Fibroblast of lung (primary cell): ENCODE results near the gene CPNE4. TPM values are rescaled to one million over a fixed set of nuclear protein-coding genes. Genes with fewer than 3 reads are reported as not detected.

ENCODE experiments used
- DNase-seq, 2 donors: peaks; one replicate each; pipeline versions ENCODE4 v3.0.0 to v3.0.0-alpha.2; 2010; ENCODE audit warnings: low read depth in 2 of 2
- H2AFZ ChIP-seq: 2 replicates; pipeline ENCODE4 v1.5.1; 2012; ENCODE audit warnings: low read length, control low read depth, inconsistent platforms
- H3K27ac ChIP-seq: 2 replicates; pipeline ENCODE4 v1.5.1; 2011; ENCODE audit warnings: low read length, control low read depth; ENCODE audit not compliant: insufficient read depth
- H3K27me3 ChIP-seq: 2 replicates; pipeline ENCODE4 v1.5.1; 2011; ENCODE audit warnings: mild to moderate bottlenecking, low read length; ENCODE audit not compliant: control insufficient read depth, insufficient read depth
- H3K36me3 ChIP-seq: 2 replicates; pipeline ENCODE4 v1.5.1; 2011; ENCODE audit warnings: low read length; ENCODE audit not compliant: control insufficient read depth, insufficient read depth
- H3K4me1 ChIP-seq: 2 replicates; pipeline ENCODE4 v1.5.1; 2011; ENCODE audit warnings: low read length; ENCODE audit not compliant: control insufficient read depth, insufficient read depth; ENCODE audit errors: extremely low read depth
- H3K4me2 ChIP-seq: 2 replicates; pipeline ENCODE4 v1.5.1; 2011; ENCODE audit warnings: low read length, control low read depth; ENCODE audit not compliant: insufficient read depth; ENCODE audit errors: extremely low read depth
- H3K4me3 ChIP-seq, 4 experiments: fragments of 200-600 bp in 1 of 4; sonication (generic) in 1 of 4; replicated peaks in 1 of 4; 2 replicates each; pipeline ENCODE4 v1.5.1; 2011 to 2016; ENCODE audit warnings: low read length in 4 of 4, low read depth in 3 of 4, mild to moderate bottlenecking in 3 of 4, control low read depth in 2 of 4, inconsistent platforms in 1 of 4, mixed read lengths in 1 of 4; ENCODE audit not compliant: insufficient read depth in 1 of 4; ENCODE audit errors: control extremely low read depth in 1 of 4
- H3K79me2 ChIP-seq: 2 replicates; pipeline ENCODE4 v1.5.1; 2012; ENCODE audit warnings: mild to moderate bottlenecking, low read length, inconsistent platforms; ENCODE audit not compliant: control insufficient read depth, insufficient read depth
- H3K9ac ChIP-seq: 2 replicates; pipeline ENCODE4 v1.5.1; 2011; ENCODE audit warnings: mild to moderate bottlenecking, low read length, control low read depth; ENCODE audit not compliant: insufficient read depth
- H3K9me3 ChIP-seq: 2 replicates; pipeline ENCODE4 v1.5.1; 2012; ENCODE audit warnings: low read depth, low read length; ENCODE audit not compliant: control insufficient read depth, insufficient read depth
- H4K20me1 ChIP-seq: 2 replicates; pipeline ENCODE4 v1.5.1; 2011; ENCODE audit warnings: low read length; ENCODE audit not compliant: control insufficient read depth, insufficient read depth; ENCODE audit errors: extremely low read depth
- EZH2 ChIP-seq: IDR thresholded peaks from 2 replicates; pipeline ENCODE4 v1.5.1; 2012; ENCODE audit warnings: low read length, control low read depth, mild to moderate bottlenecking; ENCODE audit errors: missing control alignments
- polyA plus RNA-seq, 2 donors: library from polyadenylated mRNA; depleted of rRNA in 1 of 2; stranded (reverse) in 1 of 2; unstranded in 1 of 2; fragments of >200 nt; gene quantifications; 2 replicates each; pipeline ENCODE4 v1.2.1, GENCODE V29; 2011 to 2012; ENCODE audit warnings: missing spikeins in 1 of 2
- total RNA-seq: library from RNA; depleted of rRNA; stranded (reverse); fragments of >200 nt; gene quantifications from 2 replicates; pipeline ENCODE4 v1.2.1, GENCODE V29; 2014
- TF ChIP-seq, protein P1 (sequence below), 2 donors: IDR thresholded peaks in 1 of 2; conservative IDR thresholded peaks in 1 of 2; 1 replicate in 1 of 2; 2 replicates in 1 of 2; pipeline ENCODE4 v1.5.1; 2011 to 2012; ENCODE audit warnings: low read length in 2 of 2, control low read depth in 1 of 2, inconsistent platforms in 1 of 2, low read depth in 1 of 2, mild to moderate bottlenecking in 1 of 2

The CPNE4 gene
- total and polyA plus RNA-seq, 2 donors (not counting 1 experiment from before 2014, with no cell fraction given): 0.17 TPM; not detected in 1

DNA sequence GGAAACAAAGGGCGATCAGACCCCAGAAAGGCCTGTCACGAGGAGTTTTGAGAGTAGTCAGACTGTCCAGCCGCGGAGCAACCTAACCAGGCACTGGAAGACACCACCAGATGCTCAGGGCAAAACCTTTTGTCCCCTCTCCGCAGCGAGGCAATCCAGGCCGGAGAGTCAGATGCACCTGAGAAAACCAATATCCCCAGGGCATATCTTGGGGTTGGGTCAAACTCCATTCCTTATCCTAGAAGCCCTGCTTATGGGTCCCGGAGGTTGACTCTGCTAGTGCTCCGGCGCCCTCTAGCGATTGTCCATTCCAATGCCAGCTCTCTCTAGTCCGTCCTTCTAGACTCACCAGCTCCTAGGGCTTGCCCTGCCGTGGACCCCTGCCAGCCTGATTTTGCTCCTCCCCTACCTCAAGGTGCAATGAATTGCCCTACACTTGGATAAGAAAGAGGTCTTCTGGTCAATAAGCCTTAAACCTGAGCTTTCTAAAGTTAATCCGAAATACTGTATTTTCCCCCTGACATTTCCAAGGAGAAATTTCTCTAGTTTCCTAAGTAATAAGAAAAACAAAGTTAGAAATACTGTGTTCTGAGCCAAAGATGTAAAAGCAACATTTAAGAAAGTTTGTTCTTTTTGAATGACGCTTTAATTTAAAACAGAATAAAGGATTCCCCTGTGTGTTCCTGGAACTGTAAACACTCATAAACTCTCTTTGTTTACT is 5.5 kb downstream of the CPNE4 start:
- no peak overlapping the region for H3K27ac ChIP-seq
- no peaks in the 10 kb centered on the region for H4K20me1 ChIP-seq
- no peaks in the 10 kb centered on the region for H3K79me2 ChIP-seq
- no peak overlapping the region for H3K4me3 ChIP-seq
- H3K4me2 ChIP-seq: no peak overlapping the region
- DNase-seq: peak; percentile 57 to 79
- TF ChIP-seq, protein P1, sequence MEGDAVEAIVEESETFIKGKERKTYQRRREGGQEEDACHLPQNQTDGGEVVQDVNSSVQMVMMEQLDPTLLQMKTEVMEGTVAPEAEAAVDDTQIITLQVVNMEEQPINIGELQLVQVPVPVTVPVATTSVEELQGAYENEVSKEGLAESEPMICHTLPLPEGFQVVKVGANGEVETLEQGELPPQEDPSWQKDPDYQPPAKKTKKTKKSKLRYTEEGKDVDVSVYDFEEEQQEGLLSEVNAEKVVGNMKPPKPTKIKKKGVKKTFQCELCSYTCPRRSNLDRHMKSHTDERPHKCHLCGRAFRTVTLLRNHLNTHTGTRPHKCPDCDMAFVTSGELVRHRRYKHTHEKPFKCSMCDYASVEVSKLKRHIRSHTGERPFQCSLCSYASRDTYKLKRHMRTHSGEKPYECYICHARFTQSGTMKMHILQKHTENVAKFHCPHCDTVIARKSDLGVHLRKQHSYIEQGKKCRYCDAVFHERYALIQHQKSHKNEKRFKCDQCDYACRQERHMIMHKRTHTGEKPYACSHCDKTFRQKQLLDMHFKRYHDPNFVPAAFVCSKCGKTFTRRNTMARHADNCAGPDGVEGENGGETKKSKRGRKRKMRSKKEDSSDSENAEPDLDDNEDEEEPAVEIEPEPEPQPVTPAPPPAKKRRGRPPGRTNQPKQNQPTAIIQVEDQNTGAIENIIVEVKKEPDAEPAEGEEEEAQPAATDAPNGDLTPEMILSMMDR (conservative IDR thresholded peaks at IDR 0.05 in 1 of 2, IDR thresholded peaks at IDR 0.05 in 1 of 2; ENCODE audit: low read depth in 1 of 2, low read length in 2 of 2): peak; percentile 95 to 99
- TF ChIP-seq EZH2: no peak
- no peak overlapping the region for H3K9ac ChIP-seq
- no peak overlapping the region for H2AFZ ChIP-seq
- no peaks in the 10 kb centered on the region for H3K4me1 ChIP-seq
- H3K36me3 ChIP-seq: no peaks in the 10 kb centered on the region
- H3K9me3 ChIP-seq: no peaks in the 10 kb centered on the region
- H3K27me3 ChIP-seq: peaks cover 10% of the 10 kb centered on the region

DNA sequence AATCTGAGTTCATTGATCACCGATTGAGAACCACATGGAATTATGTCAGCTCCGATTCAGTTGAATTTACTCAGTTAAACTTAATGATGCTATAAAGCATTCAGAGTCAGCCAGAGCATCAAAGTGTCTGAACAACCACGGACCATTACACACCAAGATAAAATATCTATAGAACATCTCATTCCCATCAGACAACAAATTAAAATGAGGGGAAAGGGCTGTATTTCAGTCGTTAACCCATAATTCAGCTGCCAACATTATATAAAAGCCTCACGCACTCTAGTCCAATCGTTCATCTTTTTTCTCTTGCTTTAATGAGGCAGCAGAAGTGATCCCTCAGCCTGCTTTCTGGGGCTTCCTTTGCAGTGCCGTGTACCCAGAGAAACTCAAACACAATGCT is 11.9 kb downstream of the CPNE4 start:
- no peaks in the 10 kb centered on the region for H3K36me3 ChIP-seq
- no peaks in the 10 kb centered on the region for H3K79me2 ChIP-seq
- no peak for DNase-seq
- H3K27ac ChIP-seq: no peak overlapping the region
- no peak overlapping the region for H2AFZ ChIP-seq
- no peak overlapping the region for H3K4me2 ChIP-seq
- H3K9ac ChIP-seq: no peak overlapping the region
- no peaks in the 10 kb centered on the region for H3K4me1 ChIP-seq
- no peak overlapping the region for H3K4me3 ChIP-seq
- TF ChIP-seq, protein P1 (conservative IDR thresholded peaks at IDR 0.05 in 1 of 2, IDR thresholded peaks at IDR 0.05 in 1 of 2; ENCODE audit: low read depth in 1 of 2, low read length in 2 of 2): no peak
- H3K27me3 ChIP-seq: no peaks in the 10 kb centered on the region
- no peaks in the 10 kb centered on the region for H3K9me3 ChIP-seq
- no peaks in the 10 kb centered on the region for H4K20me1 ChIP-seq

DNA sequence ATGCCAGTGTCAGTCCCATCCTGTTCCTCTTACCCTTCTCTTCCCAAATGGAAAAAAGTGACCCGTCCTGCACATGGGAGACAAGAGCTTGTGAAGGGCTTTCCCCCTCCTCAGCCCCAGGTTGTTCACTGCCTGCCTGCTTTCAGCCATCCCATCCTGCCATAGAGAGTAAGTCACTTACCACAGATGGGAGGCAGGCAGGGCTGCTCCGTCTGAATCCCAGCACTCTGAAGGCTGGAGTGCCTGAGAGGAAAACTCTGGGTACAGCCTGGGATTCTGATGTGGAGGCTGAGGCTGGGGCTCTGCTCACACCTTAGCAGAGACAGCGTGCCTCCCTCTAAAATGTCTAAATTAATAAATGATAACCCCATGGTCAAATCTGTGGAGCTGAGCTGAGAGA is 14.8 kb downstream of the CPNE4 start:
- Histone ChIP-seq H3K4me3 (no peak overlapping the region), H3K4me2 (no peak overlapping the region), H2AFZ (no peak overlapping the region), H3K36me3 (no peaks in the 10 kb centered on the region), H3K9me3 (no peaks in the 10 kb centered on the region), H3K4me1 (no peaks in the 10 kb centered on the region), H3K9ac (no peak overlapping the region), H3K27me3 (no peaks in the 10 kb centered on the region), H3K27ac (no peak overlapping the region), H4K20me1 (no peaks in the 10 kb centered on the region), H3K79me2 (no peaks in the 10 kb centered on the region)
- DNase-seq: no peak
- TF ChIP-seq EZH2: no peak
- TF ChIP-seq, protein P1 (conservative IDR thresholded peaks at IDR 0.05 in 1 of 2, IDR thresholded peaks at IDR 0.05 in 1 of 2; ENCODE audit: low read depth in 1 of 2, low read length in 2 of 2): no peak
